ENCODE data around the gene RPS27L.

RPS27L gene

DNA sequence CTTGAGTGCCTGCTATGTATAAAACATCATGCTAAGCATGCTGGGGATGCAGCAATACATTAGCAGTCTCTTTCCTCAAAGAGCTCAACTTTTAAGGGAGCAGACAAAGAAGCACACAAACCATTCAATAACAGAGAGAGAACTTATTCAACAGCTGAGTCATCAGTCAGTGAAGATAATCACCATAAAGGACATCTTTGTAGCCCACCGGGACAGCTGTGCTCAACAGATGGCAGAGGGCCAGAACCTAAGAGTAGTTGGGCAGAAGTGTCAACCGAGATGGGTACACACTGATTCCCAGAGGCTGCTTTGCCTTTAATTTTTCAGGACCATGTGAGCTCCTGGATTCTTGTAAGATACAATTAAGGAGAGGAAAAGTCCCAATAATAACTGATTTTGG is 27.9 kb upstream of the RPS27L start:
- H3K9me3 ChIP-seq (ENCODE audit: insufficient read depth, low read length), result no peaks in the 10 kb centered on the region
- no peak for TF ChIP-seq YY1 (IDR thresholded peaks at IDR 0.05; ENCODE audit: insufficient read depth, insufficient read length)
- TF ChIP-seq ZNF274 (IDR thresholded peaks at IDR 0.05; ENCODE audit: low read depth, low read length), result no peak
- no peak for TF ChIP-seq SUZ12 (IDR thresholded peaks at IDR 0.05; ENCODE audit: extremely low read depth, insufficient read depth, insufficient read length)
- no peak overlapping the region for H3K4me3 ChIP-seq (ENCODE audit: insufficient read length, low read depth)
- H3K4me1 ChIP-seq (ENCODE audit: insufficient read depth, insufficient read length), result no peaks in the 10 kb centered on the region
- H3K9ac ChIP-seq (ENCODE audit: insufficient read length, low read depth), result no peak overlapping the region
- DNase-seq (ENCODE audit: low read depth, low spot score), result no peak
- H3K36me3 ChIP-seq (ENCODE audit: insufficient read depth, insufficient read length, low read length), result no peaks in the 10 kb centered on the region
- peaks cover 22% of the 10 kb centered on the region for H3K27me3 ChIP-seq (ENCODE audit: insufficient read depth, insufficient read length)

DNA sequence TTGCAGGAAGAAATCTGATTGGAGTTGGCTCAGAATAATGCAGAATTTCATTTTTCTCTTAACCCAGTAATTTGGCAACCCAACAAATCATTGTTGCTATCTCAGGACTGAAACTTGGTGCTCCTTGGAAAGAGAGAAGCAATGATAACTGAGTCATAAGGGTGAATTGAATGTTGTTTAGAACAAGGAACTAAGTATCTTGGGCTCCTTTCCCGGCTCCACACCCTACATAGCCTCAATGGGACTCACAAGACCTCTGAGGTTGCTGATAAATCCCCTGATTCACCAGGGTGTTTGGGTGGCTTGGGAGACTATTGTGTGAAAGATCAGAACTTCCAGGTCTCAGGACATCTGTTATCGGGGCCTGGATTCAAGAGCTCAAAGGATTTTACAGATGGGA is 24.4 kb upstream of the RPS27L start:
- Histone ChIP-seq H3K4me1 (ENCODE audit: insufficient read depth, insufficient read length) (no peaks in the 10 kb centered on the region), H3K36me3 (ENCODE audit: insufficient read depth, insufficient read length, low read length) (no peaks in the 10 kb centered on the region), H3K9ac (ENCODE audit: insufficient read length, low read depth) (no peak overlapping the region), H3K9me3 (ENCODE audit: insufficient read depth, low read length) (no peaks in the 10 kb centered on the region), H3K4me3 (ENCODE audit: insufficient read length, low read depth) (no peak overlapping the region), H3K27me3 (ENCODE audit: insufficient read depth, insufficient read length) (no peaks in the 10 kb centered on the region)
- no peak for DNase-seq (ENCODE audit: low read depth, low spot score)
- TF ChIP-seq YY1 (IDR thresholded peaks at IDR 0.05; ENCODE audit: insufficient read depth, insufficient read length) (no peak), SUZ12 (IDR thresholded peaks at IDR 0.05; ENCODE audit: extremely low read depth, insufficient read depth, insufficient read length) (no peak)

DNA sequence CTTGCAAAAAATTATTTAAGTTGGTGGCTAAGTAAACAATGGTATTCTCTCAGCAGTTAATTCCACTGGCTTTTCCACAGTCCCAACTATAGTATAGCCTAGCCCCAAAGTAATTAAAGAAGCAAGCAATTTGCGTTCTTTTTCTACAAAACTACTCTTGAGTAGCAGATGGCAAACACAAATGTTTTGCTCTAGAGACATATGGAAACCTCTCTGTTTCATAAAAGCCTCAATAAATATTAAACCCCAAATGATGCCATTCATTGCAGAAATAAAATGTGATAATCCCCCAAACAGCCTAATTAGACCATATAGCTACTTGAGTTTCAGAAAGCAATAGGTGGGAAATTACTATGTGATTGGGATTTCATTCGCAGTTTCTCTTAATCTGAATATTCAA is 23.5 kb upstream of the RPS27L start:
- H3K36me3 ChIP-seq (ENCODE audit: insufficient read depth, insufficient read length, low read length), result no peaks in the 10 kb centered on the region
- H3K4me1 ChIP-seq (ENCODE audit: insufficient read depth, insufficient read length), result no peaks in the 10 kb centered on the region
- no peak for DNase-seq (ENCODE audit: low read depth, low spot score)
- H3K4me3 ChIP-seq (ENCODE audit: insufficient read length, low read depth), result no peak overlapping the region
- no peak for TF ChIP-seq YY1 (IDR thresholded peaks at IDR 0.05; ENCODE audit: insufficient read depth, insufficient read length)
- TF ChIP-seq ZNF274 (IDR thresholded peaks at IDR 0.05; ENCODE audit: low read depth, low read length), result no peak
- TF ChIP-seq SUZ12 (IDR thresholded peaks at IDR 0.05; ENCODE audit: extremely low read depth, insufficient read depth, insufficient read length), result no peak
- H3K9me3 ChIP-seq (ENCODE audit: insufficient read depth, low read length), result no peaks in the 10 kb centered on the region
- no peak overlapping the region for H3K9ac ChIP-seq (ENCODE audit: insufficient read length, low read depth)
- H3K27me3 ChIP-seq (ENCODE audit: insufficient read depth, insufficient read length), result no peaks in the 10 kb centered on the region

DNA sequence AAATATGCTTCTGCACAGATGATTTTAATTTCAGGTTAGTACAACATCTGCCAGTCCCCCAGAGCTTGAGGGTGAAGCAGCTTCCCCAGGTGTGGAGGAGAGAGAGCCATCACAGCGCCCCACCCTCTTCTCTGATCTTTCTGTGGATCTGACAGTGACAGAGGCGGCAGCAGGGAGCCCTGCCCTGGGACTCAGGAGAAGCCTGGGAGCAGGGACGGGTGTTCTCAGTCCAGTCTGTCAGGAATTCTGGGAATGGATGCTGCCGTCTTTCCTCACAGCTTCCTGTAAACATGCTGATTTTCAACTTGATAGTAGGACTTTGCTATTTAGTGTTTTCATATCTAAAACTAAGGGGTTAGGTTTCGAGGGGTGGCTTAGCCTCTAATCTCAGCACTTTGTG is 20.8 kb upstream of the RPS27L start:
- Histone ChIP-seq H3K27me3 (ENCODE audit: insufficient read depth, insufficient read length) (no peaks in the 10 kb centered on the region), H3K9ac (ENCODE audit: insufficient read length, low read depth) (no peak overlapping the region), H3K4me3 (ENCODE audit: insufficient read length, low read depth) (no peak overlapping the region), H3K9me3 (ENCODE audit: insufficient read depth, low read length) (no peaks in the 10 kb centered on the region), H3K36me3 (ENCODE audit: insufficient read depth, insufficient read length, low read length) (no peaks in the 10 kb centered on the region), H3K4me1 (ENCODE audit: insufficient read depth, insufficient read length) (no peaks in the 10 kb centered on the region)
- TF ChIP-seq YY1 (IDR thresholded peaks at IDR 0.05; ENCODE audit: insufficient read depth, insufficient read length) (no peak), SUZ12 (IDR thresholded peaks at IDR 0.05; ENCODE audit: extremely low read depth, insufficient read depth, insufficient read length) (no peak), ZNF274 (IDR thresholded peaks at IDR 0.05; ENCODE audit: low read depth, low read length) (no peak)
- no peak for DNase-seq (ENCODE audit: low read depth, low spot score)

DNA sequence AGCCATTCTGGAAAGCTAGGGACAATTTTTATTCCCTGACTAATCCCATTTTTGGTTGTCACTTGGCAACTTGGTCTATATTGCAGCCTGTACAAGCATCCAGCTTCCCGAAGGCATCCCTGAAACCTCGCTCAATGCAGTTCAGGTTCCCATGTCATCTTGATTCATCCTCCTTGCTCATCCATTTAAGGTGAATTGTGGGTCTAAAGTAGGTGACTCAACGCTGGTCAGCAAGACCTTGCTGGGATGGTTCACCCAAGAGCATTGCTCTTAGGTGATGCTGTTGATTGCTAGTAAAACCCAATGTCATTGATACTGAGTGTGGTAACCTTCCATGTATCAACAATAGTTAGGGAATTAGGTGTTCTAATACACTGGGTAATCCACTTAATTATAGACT is 19.0 kb upstream of the RPS27L start:
- H3K27me3 ChIP-seq (ENCODE audit: insufficient read depth, insufficient read length), result no peaks in the 10 kb centered on the region
- no peak overlapping the region for H3K9ac ChIP-seq (ENCODE audit: insufficient read length, low read depth)
- TF ChIP-seq SUZ12 (IDR thresholded peaks at IDR 0.05; ENCODE audit: extremely low read depth, insufficient read depth, insufficient read length) (no peak), YY1 (IDR thresholded peaks at IDR 0.05; ENCODE audit: insufficient read depth, insufficient read length) (no peak), ZNF274 (IDR thresholded peaks at IDR 0.05; ENCODE audit: low read depth, low read length) (no peak)
- DNase-seq (ENCODE audit: low read depth, low spot score), result no peak
- H3K4me1 ChIP-seq (ENCODE audit: insufficient read depth, insufficient read length), result no peaks in the 10 kb centered on the region
- H3K36me3 ChIP-seq (ENCODE audit: insufficient read depth, insufficient read length, low read length), result no peaks in the 10 kb centered on the region
- no peaks in the 10 kb centered on the region for H3K9me3 ChIP-seq (ENCODE audit: insufficient read depth, low read length)
- no peak overlapping the region for H3K4me3 ChIP-seq (ENCODE audit: insufficient read length, low read depth)

DNA sequence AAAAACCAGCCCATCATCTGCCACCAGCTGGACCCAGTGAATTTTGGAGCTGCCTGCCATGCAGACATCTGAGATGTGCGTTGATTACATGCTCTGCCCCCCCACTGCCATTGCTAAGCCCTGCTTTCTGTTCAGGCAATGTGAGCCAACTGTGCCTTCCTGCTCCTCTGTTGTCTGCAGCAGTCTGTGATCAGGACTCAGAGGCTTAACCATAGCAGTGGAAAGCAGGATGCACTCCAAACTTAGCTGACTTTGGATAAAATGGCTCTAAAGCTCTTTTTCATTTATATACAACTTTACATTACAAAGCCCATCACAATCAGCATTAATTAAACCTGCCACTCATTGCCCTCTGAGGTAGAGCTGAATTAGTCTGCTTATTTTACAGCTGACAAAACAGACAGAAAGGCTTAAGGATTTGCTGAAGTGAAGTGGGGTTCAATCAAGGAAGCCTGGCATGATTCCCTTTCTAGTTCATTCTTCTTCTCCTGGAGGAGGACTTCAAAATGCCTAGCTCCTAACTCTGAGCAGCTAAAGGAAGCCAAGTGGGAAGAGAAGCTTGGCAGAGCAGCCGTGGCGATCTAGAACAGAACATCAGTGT is 15.7 kb upstream of the RPS27L start:
- Histone ChIP-seq H3K36me3 (ENCODE audit: insufficient read depth, insufficient read length, low read length) (no peaks in the 10 kb centered on the region), H3K9me3 (ENCODE audit: insufficient read depth, low read length) (no peaks in the 10 kb centered on the region), H3K4me3 (ENCODE audit: insufficient read length, low read depth) (no peak overlapping the region), H3K27me3 (ENCODE audit: insufficient read depth, insufficient read length) (no peaks in the 10 kb centered on the region), H3K9ac (ENCODE audit: insufficient read length, low read depth) (no peak overlapping the region), H3K4me1 (ENCODE audit: insufficient read depth, insufficient read length) (no peaks in the 10 kb centered on the region)
- TF ChIP-seq YY1 (IDR thresholded peaks at IDR 0.05; ENCODE audit: insufficient read depth, insufficient read length) (no peak), ZNF274 (IDR thresholded peaks at IDR 0.05; ENCODE audit: low read depth, low read length) (no peak), SUZ12 (IDR thresholded peaks at IDR 0.05; ENCODE audit: extremely low read depth, insufficient read depth, insufficient read length) (no peak)
- no peak for DNase-seq (ENCODE audit: low read depth, low spot score)

DNA sequence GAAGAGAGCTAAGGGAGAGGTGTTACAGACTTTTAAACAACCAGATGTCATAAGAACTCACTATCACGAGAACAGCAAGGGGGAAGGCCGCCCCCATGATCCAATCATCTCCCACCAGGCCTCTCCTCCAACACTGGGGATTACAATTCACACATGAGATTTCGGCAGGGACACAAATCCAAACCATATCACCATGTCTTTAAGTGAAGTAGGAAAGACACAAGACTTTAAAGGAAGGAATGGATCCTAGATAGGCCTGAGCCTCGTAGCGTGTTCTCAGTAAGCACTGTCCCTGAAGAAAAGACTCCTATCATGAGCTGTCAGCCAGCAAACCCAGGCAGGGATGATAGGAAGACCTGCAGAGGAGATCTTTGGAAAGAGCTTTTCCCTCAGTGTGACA is 15.1 kb upstream of the RPS27L start:
- TF ChIP-seq SUZ12 (IDR thresholded peaks at IDR 0.05; ENCODE audit: extremely low read depth, insufficient read depth, insufficient read length) (no peak), ZNF274 (IDR thresholded peaks at IDR 0.05; ENCODE audit: low read depth, low read length) (no peak)
- DNase-seq (ENCODE audit: low read depth, low spot score), result no peak
- H3K9me3 ChIP-seq (ENCODE audit: insufficient read depth, low read length), result no peaks in the 10 kb centered on the region
- H3K27me3 ChIP-seq (ENCODE audit: insufficient read depth, insufficient read length), result no peaks in the 10 kb centered on the region
- no peak overlapping the region for H3K4me3 ChIP-seq (ENCODE audit: insufficient read length, low read depth)
- no peaks in the 10 kb centered on the region for H3K36me3 ChIP-seq (ENCODE audit: insufficient read depth, insufficient read length, low read length)
- H3K9ac ChIP-seq (ENCODE audit: insufficient read length, low read depth), result no peak overlapping the region
- H3K4me1 ChIP-seq (ENCODE audit: insufficient read depth, insufficient read length), result no peaks in the 10 kb centered on the region

Data from NT2/D1 (cell line).